HG03039 (cell line): ENCODE data around the gene EYA4.

Experiments used
- ATAC-seq: cut with Tn5 transposase; IDR thresholded peaks from one replicate; pipeline ENCODE4 v1.9.1; 2021; ENCODE audit warnings: mild to moderate bottlenecking, moderate library complexity; ENCODE audit not compliant: unreplicated experiment

Gene EYA4

GRCh38 chr6:133435065-133435728 lies 194.0 kb downstream of the EYA4 start:
- no peak for ATAC-seq

- ATAC-seq = no peak
Measured at GRCh38 chr6:133436652-133437051, 195.5 kb downstream of the EYA4 start.

- ATAC-seq = no peak
Measured at GRCh38 chr6:133441491-133441890, 200.3 kb downstream of the EYA4 start.

- no peak for ATAC-seq
Measured at GRCh38 chr6:133446789-133447188, 205.6 kb downstream of the EYA4 start.

GRCh38 chr6:133447924-133448323 lies 206.8 kb downstream of the EYA4 start:
- ATAC-seq = no peak

GRCh38 chr6:133456439-133456838 lies 215.3 kb downstream of the EYA4 start:
- no peak for ATAC-seq

GRCh38 chr6:133456944-133457343 lies 215.8 kb downstream of the EYA4 start:
- ATAC-seq = no peak

- ATAC-seq = no peak
Measured at GRCh38 chr6:133460101-133460500, 218.9 kb downstream of the EYA4 start.

GRCh38 chr6:133463790-133464189 lies 222.6 kb downstream of the EYA4 start:
- no peak for ATAC-seq

- no peak for ATAC-seq
Measured at GRCh38 chr6:133466680-133467079, 225.5 kb downstream of the EYA4 start.

GRCh38 chr6:133467231-133467981 lies 226.2 kb downstream of the EYA4 start:
- ATAC-seq = no peak

- no peak for ATAC-seq
Measured at GRCh38 chr6:133467982-133468380, 226.8 kb downstream of the EYA4 start.

GRCh38 chr6:133468591-133468990 lies 227.4 kb downstream of the EYA4 start:
- no peak for ATAC-seq

- ATAC-seq = no peak
Measured at GRCh38 chr6:133474516-133474915, 233.4 kb downstream of the EYA4 start.

- no peak for ATAC-seq
Measured at GRCh38 chr6:133478673-133479072, 237.5 kb downstream of the EYA4 start.

GRCh38 chr6:133487174-133487573 lies 246.0 kb downstream of the EYA4 start:
- no peak for ATAC-seq

- no peak for ATAC-seq
Measured at GRCh38 chr6:133495205-133495903, 254.2 kb downstream of the EYA4 start.

GRCh38 chr6:133499662-133500061 lies 258.5 kb downstream of the EYA4 start:
- ATAC-seq = no peak

- ATAC-seq = no peak
Measured at GRCh38 chr6:133501675-133502270, 260.6 kb downstream of the EYA4 start.

GRCh38 chr6:133502441-133503335 lies 261.5 kb downstream of the EYA4 start:
- no peak for ATAC-seq

- no peak for ATAC-seq
Measured at GRCh38 chr6:133503336-133503729, 262.2 kb downstream of the EYA4 start.
